Calu3 (cell line): Measurements from ENCODE around the gene PACS2. TPM values are rescaled to one million over a fixed set of nuclear protein-coding genes. Genes with fewer than 3 reads are reported as not detected.

Experiments used
- BruUV-seq: library from RNA; stranded (reverse); fragments of 400-500 nt; replicated peaks from 2 replicates; lab custom pipeline; 2021; lab: Mats Ljungman, UMichigan
- CTCF ChIA-PET: fragments of 300-600 bp; sonication (Branson Sonifier 250); formaldehyde crosslinking; loops from one replicate; lab custom pipeline; 2022; ENCODE audit warnings: antibody characterized with exemption; lab: Charles Lee
- DNase-seq: peaks from one replicate; pipeline ENCODE4 v3.0.0; 2022
- H3K27ac Mint-ChIP-seq: one replicate; pipeline ENCODE4 v1.8.0; 2022; ENCODE audit warnings: mixed read lengths; ENCODE audit not compliant: unreplicated experiment
- H3K27me3 Mint-ChIP-seq: one replicate; pipeline ENCODE4 v1.8.0; 2022; ENCODE audit warnings: mixed read lengths; ENCODE audit not compliant: unreplicated experiment
- H3K36me3 Mint-ChIP-seq: one replicate; pipeline ENCODE4 v1.8.0; 2022; ENCODE audit warnings: mild to moderate bottlenecking, moderate library complexity, mixed read lengths; ENCODE audit not compliant: insufficient read depth, unreplicated experiment
- H3K4me1 Mint-ChIP-seq: one replicate; pipeline ENCODE4 v1.8.0; 2022; ENCODE audit warnings: mild to moderate bottlenecking, low read depth, mixed read lengths; ENCODE audit not compliant: unreplicated experiment
- H3K4me3 Mint-ChIP-seq: one replicate; pipeline ENCODE4 v1.8.0; 2022; ENCODE audit warnings: mild to moderate bottlenecking, low read depth, moderate library complexity, mixed read lengths; ENCODE audit not compliant: unreplicated experiment
- H3K9me3 Mint-ChIP-seq: one replicate; pipeline ENCODE4 v1.8.0; 2022; ENCODE audit warnings: low read depth, mixed read lengths; ENCODE audit not compliant: unreplicated experiment
- intact Hi-C: fragments of 100-400 bp; cut with micrococcal nuclease; formaldehyde crosslinking; loops from one replicate; pipeline ENCODE4 v1.10.0; 2022; ENCODE audit not compliant: unreplicated experiment
- total RNA-seq: library from RNA; stranded (reverse); gene quantifications from 2 replicates; pipeline ENCODE4 v1.2.3, GENCODE V29; 2022
- TF ChIP-seq, protein P1 (sequence below): fragments of 200-600 bp; IDR thresholded peaks from one replicate; pipeline ENCODE4 v1.8.0; 2022; ENCODE audit warnings: antibody characterized with exemption; ENCODE audit not compliant: unreplicated experiment

Gene PACS2
- total RNA-seq, 1 experiment from 2014 or later: 77.3 TPM

DNA sequence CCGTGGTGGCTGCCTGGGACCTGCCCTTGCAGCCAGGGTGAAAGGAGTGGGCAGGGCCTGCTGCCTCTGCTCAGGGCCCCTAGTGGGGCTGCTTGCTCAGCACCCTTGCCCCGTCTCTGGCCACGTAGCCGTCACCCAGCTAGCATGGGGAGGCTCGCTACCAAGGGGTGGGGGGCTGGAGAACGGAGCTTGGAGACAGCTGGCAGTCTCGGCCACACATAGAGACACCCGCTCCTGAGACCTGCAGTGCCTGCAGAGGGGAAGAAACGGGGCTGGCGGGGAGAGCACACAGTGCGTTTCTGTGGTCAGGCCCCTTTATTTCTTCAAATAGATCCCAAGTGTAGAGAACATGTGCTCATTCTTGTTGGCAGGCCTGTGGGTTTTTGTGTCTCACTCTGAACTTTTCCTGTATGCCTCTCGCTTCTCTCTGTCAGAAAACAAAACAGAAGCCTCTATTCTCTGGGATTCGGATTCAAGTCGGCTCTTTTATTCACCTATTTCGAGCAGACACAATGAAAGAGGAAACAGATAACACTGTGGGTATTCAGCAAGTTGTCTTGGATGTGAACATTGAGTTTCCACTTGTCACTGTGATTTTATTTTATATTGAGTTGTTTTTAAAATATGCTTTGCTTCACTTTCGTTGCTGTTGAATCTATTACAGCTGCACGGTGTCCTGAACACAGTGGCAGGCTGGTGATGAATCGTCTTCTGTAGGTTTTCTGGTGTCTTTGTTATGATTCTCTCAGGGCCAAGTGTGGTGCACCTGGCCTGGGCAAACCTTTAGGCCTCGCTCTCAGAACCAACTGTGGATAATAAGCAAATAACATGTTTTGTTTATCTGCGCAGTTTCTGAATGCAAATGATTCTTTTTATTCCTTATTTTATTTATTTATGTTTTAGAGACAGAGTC, 26.5 kb downstream of the PACS2 start:
- DNase-seq: no peak
- Mint-ChIP-seq H3K27ac (no peak overlapping the region), H3K9me3 (no peaks in the 10 kb centered on the region), H3K4me1 (no peaks in the 10 kb centered on the region), H3K36me3 (no peaks in the 10 kb centered on the region), H3K4me3 (no peak overlapping the region), H3K27me3 (no peaks in the 10 kb centered on the region)
- intact Hi-C loops: no loop called here
- CTCF ChIA-PET: no interaction called here
- TF ChIP-seq, protein P1, sequence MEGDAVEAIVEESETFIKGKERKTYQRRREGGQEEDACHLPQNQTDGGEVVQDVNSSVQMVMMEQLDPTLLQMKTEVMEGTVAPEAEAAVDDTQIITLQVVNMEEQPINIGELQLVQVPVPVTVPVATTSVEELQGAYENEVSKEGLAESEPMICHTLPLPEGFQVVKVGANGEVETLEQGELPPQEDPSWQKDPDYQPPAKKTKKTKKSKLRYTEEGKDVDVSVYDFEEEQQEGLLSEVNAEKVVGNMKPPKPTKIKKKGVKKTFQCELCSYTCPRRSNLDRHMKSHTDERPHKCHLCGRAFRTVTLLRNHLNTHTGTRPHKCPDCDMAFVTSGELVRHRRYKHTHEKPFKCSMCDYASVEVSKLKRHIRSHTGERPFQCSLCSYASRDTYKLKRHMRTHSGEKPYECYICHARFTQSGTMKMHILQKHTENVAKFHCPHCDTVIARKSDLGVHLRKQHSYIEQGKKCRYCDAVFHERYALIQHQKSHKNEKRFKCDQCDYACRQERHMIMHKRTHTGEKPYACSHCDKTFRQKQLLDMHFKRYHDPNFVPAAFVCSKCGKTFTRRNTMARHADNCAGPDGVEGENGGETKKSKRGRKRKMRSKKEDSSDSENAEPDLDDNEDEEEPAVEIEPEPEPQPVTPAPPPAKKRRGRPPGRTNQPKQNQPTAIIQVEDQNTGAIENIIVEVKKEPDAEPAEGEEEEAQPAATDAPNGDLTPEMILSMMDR: no peak
- BruUV-seq: no TSS peak

DNA sequence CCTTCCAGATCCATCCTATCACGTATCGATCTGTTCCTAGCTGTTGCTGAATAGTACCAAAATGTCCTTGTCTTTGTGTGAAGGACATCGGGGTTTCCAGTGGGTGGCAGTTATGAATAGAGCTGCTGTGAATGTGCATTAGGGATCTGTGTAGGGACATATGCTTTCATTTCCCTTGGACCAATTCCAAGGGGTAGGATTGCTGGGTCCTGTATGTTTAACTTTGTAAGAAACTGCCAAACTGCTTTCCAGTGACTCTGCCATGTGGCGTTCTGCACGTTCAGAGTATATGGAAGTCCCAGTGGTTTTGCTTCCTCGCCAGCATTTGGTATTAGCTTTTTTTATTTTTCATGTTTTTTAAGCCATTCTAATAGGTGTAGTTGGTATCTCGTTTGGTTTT, 28.6 kb downstream of the PACS2 start:
- H3K27ac Mint-ChIP-seq: no peak overlapping the region
- intact Hi-C loops: no loop called here
- no peaks in the 10 kb centered on the region for H3K4me1 Mint-ChIP-seq
- CTCF ChIA-PET: interaction anchor here (0.6 kb wide), 2 partner anchors 173 to 226 kb away, joined by 3 to 5 read pairs; no protein-coding TSS in a partner anchor
- TF ChIP-seq, protein P1: no peak
- H3K4me3 Mint-ChIP-seq: no peak overlapping the region
- no peaks in the 10 kb centered on the region for H3K27me3 Mint-ChIP-seq
- no TSS peak for BruUV-seq
- no peak for DNase-seq
- H3K36me3 Mint-ChIP-seq: no peaks in the 10 kb centered on the region
- no peaks in the 10 kb centered on the region for H3K9me3 Mint-ChIP-seq

- no peak overlapping the region for H3K27ac Mint-ChIP-seq
- no peak overlapping the region for H3K4me3 Mint-ChIP-seq
- CTCF ChIA-PET: interaction anchor here (0.6 kb wide), 1 partner anchor 128 kb away, joined by 3 read pairs; no protein-coding TSS in a partner anchor
- DNase-seq: no peak
- TF ChIP-seq, protein P1: no peak
- no peaks in the 10 kb centered on the region for H3K9me3 Mint-ChIP-seq
- BruUV-seq: no TSS peak
- intact Hi-C loops: no loop called here
- H3K4me1 Mint-ChIP-seq: no peaks in the 10 kb centered on the region
- H3K27me3 Mint-ChIP-seq: no peaks in the 10 kb centered on the region
- H3K36me3 Mint-ChIP-seq: no peaks in the 10 kb centered on the region
Measured at GRCh38 chr14:105346200-105346533, 31.6 kb downstream of the PACS2 start.

- no peaks in the 10 kb centered on the region for H3K27me3 Mint-ChIP-seq
- no peaks in the 10 kb centered on the region for H3K4me1 Mint-ChIP-seq
- H3K27ac Mint-ChIP-seq: no peak overlapping the region
- intact Hi-C loops: no loop called here
- DNase-seq: no peak
- H3K36me3 Mint-ChIP-seq: peaks cover under 1% of the 10 kb centered on the region
- no TSS peak for BruUV-seq
- CTCF ChIA-PET: no interaction called here
- no peaks in the 10 kb centered on the region for H3K9me3 Mint-ChIP-seq
- no peak overlapping the region for H3K4me3 Mint-ChIP-seq
- TF ChIP-seq, protein P1: no peak
Measured at GRCh38 chr14:105346876-105347586, 32.5 kb downstream of the PACS2 start.
